CD14-positive monocyte (primary cell): ENCODE results near the gene PRDX5. TPM values are rescaled to one million over a fixed set of nuclear protein-coding genes. Genes with fewer than 3 reads are reported as not detected.
A peak's percentile ranks its signal among the peaks of the same experiment; 100 is the strongest.

Source experiments
- DNase-seq, 3 donors: peaks; one replicate each; pipeline ENCODE4 v3.0.0-alpha.2; 2011 to 2022
- H2AFZ ChIP-seq: 2 replicates; pipeline ENCODE4 v1.6.0; 2012; ENCODE audit warnings: mild to moderate bottlenecking, low read depth, low read length, inconsistent platforms; ENCODE audit not compliant: insufficient read depth, poor library complexity, severe bottlenecking
- H3K27ac ChIP-seq, 2 donors: 1 replicate in 1 of 2; 2 replicates in 1 of 2; pipeline ENCODE4 v1.5.1; 2012 to 2013; ENCODE audit warnings: low read length in 2 of 2, control low read depth in 1 of 2, inconsistent platforms in 1 of 2, low read depth in 1 of 2, mild to moderate bottlenecking in 1 of 2
- H3K27me3 ChIP-seq, 2 donors: one replicate each; pipeline versions ENCODE4 v1.6.0 to v1.6.1; 2011 to 2013; ENCODE audit warnings: low read length in 2 of 2; ENCODE audit not compliant: control insufficient read depth in 2 of 2, insufficient read depth in 2 of 2
- H3K36me3 ChIP-seq, 2 donors: replicated peaks in 1 of 2; 1 replicate in 1 of 2; 2 replicates in 1 of 2; pipeline versions ENCODE4 v1.5.1 to v1.6.1; 2012 to 2013; ENCODE audit warnings: low read length in 2 of 2, control low read depth in 1 of 2, inconsistent platforms in 1 of 2, mild to moderate bottlenecking in 1 of 2; ENCODE audit not compliant: insufficient read depth in 2 of 2, control insufficient read depth in 1 of 2
- H3K4me1 ChIP-seq, 2 donors: 1 replicate in 1 of 2; 2 replicates in 1 of 2; pipeline versions ENCODE4 v1.5.1 to v1.6.1; 2012 to 2013; ENCODE audit warnings: low read length in 2 of 2, control low read depth in 1 of 2, inconsistent platforms in 1 of 2, mild to moderate bottlenecking in 1 of 2, moderate library complexity in 1 of 2; ENCODE audit not compliant: insufficient read depth in 2 of 2, control insufficient read depth in 1 of 2
- H3K4me2 ChIP-seq: replicated peaks from 2 replicates; pipeline ENCODE3; 2012; ENCODE audit warnings: low read length, moderate library complexity, mild to moderate bottlenecking; ENCODE audit not compliant: poor library complexity, severe bottlenecking; ENCODE audit errors: extremely low read depth
- H3K4me3 ChIP-seq, 3 experiments: fragments of 200-600 bp in 1 of 3; sonication (generic) in 1 of 3; replicated peaks in 1 of 3; 1 replicate in 2 of 3; 2 replicates in 1 of 3; pipeline ENCODE4 v1.5.1; 2011 to 2013; ENCODE audit warnings: low read length in 3 of 3, mild to moderate bottlenecking in 3 of 3, control low read depth in 2 of 3, low read depth in 2 of 3, inconsistent platforms in 1 of 3, moderate library complexity in 1 of 3
- H3K79me2 ChIP-seq: 2 replicates; pipeline ENCODE4 v1.6.0; 2012; ENCODE audit warnings: mild to moderate bottlenecking, control low read depth, inconsistent platforms, low read length, moderate library complexity; ENCODE audit not compliant: insufficient read depth
- H3K9ac ChIP-seq: 2 replicates; pipeline ENCODE4 v1.6.0; 2017; ENCODE audit warnings: low read length, mild to moderate bottlenecking; ENCODE audit not compliant: insufficient read depth, poor library complexity, severe bottlenecking
- H3K9me3 ChIP-seq, 2 donors: replicated peaks in 1 of 2; 1 replicate in 1 of 2; 2 replicates in 1 of 2; pipeline versions ENCODE4 v1.5.1 to v1.6.1; 2012 to 2013; ENCODE audit warnings: low read length in 2 of 2, control low read depth in 1 of 2; ENCODE audit not compliant: control insufficient read depth in 1 of 2, insufficient read depth in 1 of 2
- H4K20me1 ChIP-seq: 2 replicates; pipeline ENCODE4 v1.6.0; 2012; ENCODE audit warnings: mild to moderate bottlenecking, low read length, control low read depth, moderate library complexity; ENCODE audit not compliant: insufficient read depth
- H3K27ac Mint-ChIP-seq, 7 donors: one replicate each; pipeline ENCODE4 v1.8.0; 2020; ENCODE audit warnings: mild to moderate bottlenecking in 7 of 7, mixed read lengths in 7 of 7, moderate library complexity in 6 of 7, inconsistent platforms in 2 of 7
- H3K27me3 Mint-ChIP-seq, 3 donors: one replicate each; pipeline ENCODE4 v1.8.0; 2021 to 2022; ENCODE audit warnings: low read depth in 3 of 3, mild to moderate bottlenecking in 3 of 3, mixed read lengths in 3 of 3, moderate library complexity in 3 of 3, inconsistent platforms in 1 of 3
- H3K36me3 Mint-ChIP-seq, 2 donors: one replicate each; pipeline ENCODE4 v1.8.0; 2020; ENCODE audit warnings: mixed read lengths in 2 of 2, inconsistent platforms in 1 of 2, mild to moderate bottlenecking in 1 of 2
- H3K4me1 Mint-ChIP-seq: one replicate; pipeline ENCODE4 v1.8.0; 2020; ENCODE audit warnings: mild to moderate bottlenecking, mixed read lengths
- H3K4me3 Mint-ChIP-seq, 2 donors: one replicate each; pipeline ENCODE4 v1.8.0; 2020; ENCODE audit warnings: mild to moderate bottlenecking in 2 of 2, mixed read lengths in 2 of 2, moderate library complexity in 1 of 2
- H3K9me3 Mint-ChIP-seq, 7 donors: one replicate each; pipeline ENCODE4 v1.8.0; 2020 to 2022; ENCODE audit warnings: mixed read lengths in 7 of 7, mild to moderate bottlenecking in 6 of 7, moderate library complexity in 6 of 7, inconsistent platforms in 2 of 7
- WGBS: methylation state at CpG from one replicate; pipeline ENCODE4 v1.1.5; 2013; ENCODE audit warnings: missing lambda C conversion rate; ENCODE audit not compliant: insufficient coverage; 5-methylcytosine and 5-hydroxymethylcytosine counted together
- intact Hi-C, 2 donors: fragments of 100-400 bp; cut with micrococcal nuclease; formaldehyde crosslinking; loops; one replicate each; pipeline versions ENCODE4 v1.15.0 to v1.15.1; 2023
- polyA plus RNA-seq, 3 donors: library from polyadenylated mRNA; depleted of rRNA in 1 of 3; unstranded in 2 of 3; stranded (reverse) in 1 of 3; fragments of 300-500 nt in 2 of 3; fragments of >200 nt in 1 of 3; fragmentation: Illumina TruSeq in 2 of 3; gene quantifications; 1 replicate in 2 of 3; 2 replicates in 1 of 3; pipeline ENCODE4 v1.2.3, GENCODE V29; 2012 to 2021
- TF ChIP-seq, protein P1 (sequence below): fragments of 200-600 bp; IDR thresholded peaks from one replicate; pipeline ENCODE4 v1.8.0; 2022; ENCODE audit warnings: antibody characterized with exemption, mild to moderate bottlenecking

The PRDX5 gene
- polyA plus RNA-seq, 3 donors, result 136 to 318 (median 286) TPM

DNA sequence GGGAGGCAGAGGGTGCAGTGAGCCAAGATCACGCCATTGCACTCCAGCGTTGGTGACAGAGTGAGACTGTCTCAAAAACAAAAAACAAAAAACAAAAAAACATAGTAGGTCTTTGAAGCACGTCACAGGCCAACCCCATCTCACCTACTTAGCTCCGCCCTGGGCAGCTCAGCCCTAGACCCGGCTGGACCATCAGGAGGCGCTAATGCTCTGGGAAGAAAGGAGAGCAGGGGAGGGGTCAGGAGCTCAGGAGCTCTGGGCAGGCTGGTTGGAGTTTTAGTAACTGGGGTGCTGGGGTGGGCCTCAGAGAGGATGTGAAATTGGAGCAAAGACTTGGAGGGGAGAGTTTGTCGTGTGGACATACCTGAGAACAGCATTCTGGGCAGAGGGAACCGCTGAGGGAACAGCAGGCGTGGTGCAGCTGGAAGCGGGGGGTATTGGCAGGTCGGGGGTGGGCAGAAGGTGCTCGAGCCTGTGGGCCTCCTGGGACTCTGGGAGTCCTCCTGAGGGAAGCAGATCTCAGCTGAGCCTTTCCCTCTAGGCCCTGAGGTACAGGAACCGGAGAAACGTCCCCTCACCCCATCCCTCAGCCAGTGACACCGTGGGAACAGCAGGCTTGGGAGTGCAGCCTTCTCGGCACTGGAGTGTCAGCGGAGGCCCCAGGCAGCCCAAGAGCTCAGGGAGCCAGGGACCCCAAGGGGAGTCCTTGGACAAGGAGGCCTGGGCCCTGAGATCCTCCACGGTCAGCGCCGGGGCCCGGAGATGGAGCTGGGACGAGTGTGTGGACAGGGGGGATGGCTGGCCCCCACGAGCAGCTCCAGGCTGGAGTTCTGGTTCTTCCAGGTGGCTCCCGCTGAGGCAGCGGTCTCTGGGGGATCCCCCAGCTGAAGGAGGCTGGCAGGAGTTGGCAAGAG lies 38.8 kb downstream of the PRDX5 start:
- Mint-ChIP-seq H3K4me1 (peaks cover 46% of the 10 kb centered on the region), H3K27ac (peak overlapping the region in 3 of 7 donors; percentile 9 to 57 (median 30)), H3K4me3 (no peak overlapping the region), H3K9me3 (no peaks in the 10 kb centered on the region), H3K36me3 (peaks cover 26 to 56% of the 10 kb centered on the region in 2 donors), H3K27me3 (no peaks in the 10 kb centered on the region)
- no peak for DNase-seq
- 90% methylated on average over 16 of the region's 25 CpGs for WGBS
- Histone ChIP-seq H3K9ac (no peak overlapping the region), H2AFZ (no peak overlapping the region), H3K79me2 (peaks cover 34% of the 10 kb centered on the region), H3K4me3 (no peak overlapping the region), H3K27ac (no peak overlapping the region), H3K36me3 (peaks cover 39 to 57% of the 10 kb centered on the region in 2 donors), H3K9me3 (no peaks in the 10 kb centered on the region), H3K4me2 (no peak overlapping the region), H4K20me1 (peaks cover 85% of the 10 kb centered on the region), H3K27me3 (no peaks in the 10 kb centered on the region), H3K4me1 (peaks cover 47 to 65% of the 10 kb centered on the region in 2 donors)
- intact Hi-C loops, result loop anchor here (5.0 kb wide), 1 partner anchor 39 kb away; the partner anchor contains the start of genes PRDX5 (in 2 of the 2) and TRMT112 (in 2 of the 2)
- TF ChIP-seq, protein P1, sequence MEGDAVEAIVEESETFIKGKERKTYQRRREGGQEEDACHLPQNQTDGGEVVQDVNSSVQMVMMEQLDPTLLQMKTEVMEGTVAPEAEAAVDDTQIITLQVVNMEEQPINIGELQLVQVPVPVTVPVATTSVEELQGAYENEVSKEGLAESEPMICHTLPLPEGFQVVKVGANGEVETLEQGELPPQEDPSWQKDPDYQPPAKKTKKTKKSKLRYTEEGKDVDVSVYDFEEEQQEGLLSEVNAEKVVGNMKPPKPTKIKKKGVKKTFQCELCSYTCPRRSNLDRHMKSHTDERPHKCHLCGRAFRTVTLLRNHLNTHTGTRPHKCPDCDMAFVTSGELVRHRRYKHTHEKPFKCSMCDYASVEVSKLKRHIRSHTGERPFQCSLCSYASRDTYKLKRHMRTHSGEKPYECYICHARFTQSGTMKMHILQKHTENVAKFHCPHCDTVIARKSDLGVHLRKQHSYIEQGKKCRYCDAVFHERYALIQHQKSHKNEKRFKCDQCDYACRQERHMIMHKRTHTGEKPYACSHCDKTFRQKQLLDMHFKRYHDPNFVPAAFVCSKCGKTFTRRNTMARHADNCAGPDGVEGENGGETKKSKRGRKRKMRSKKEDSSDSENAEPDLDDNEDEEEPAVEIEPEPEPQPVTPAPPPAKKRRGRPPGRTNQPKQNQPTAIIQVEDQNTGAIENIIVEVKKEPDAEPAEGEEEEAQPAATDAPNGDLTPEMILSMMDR, result peak; percentile 19

DNA sequence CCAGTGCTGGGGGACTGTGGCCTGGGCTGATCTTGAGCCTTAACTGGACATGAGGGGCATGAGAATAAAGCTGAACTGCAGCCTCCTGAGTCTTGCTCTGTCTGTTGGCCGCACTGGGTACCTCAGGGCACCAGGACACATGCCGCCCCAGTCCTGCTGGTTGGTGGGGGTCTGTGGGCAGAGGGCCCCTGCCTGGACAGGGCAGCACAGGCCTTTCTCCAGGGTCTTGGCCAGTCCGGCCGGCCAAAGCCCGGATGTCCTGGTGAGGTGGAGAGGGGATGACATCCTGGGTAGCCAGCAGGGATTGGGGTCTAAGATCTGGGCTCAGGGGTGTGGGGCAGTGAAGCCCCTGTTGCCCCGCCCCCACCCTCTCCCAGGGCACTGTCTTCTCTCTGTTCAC lies 39.5 kb downstream of the PRDX5 start:
- Histone ChIP-seq H3K36me3 (peaks cover 39 to 57% of the 10 kb centered on the region in 2 donors), H3K9ac (no peak overlapping the region), H3K4me1 (peaks cover 47 to 65% of the 10 kb centered on the region in 2 donors), H3K4me2 (no peak overlapping the region), H4K20me1 (peaks cover 78% of the 10 kb centered on the region), H3K27ac (no peak overlapping the region), H3K79me2 (peaks cover 41% of the 10 kb centered on the region), H2AFZ (no peak overlapping the region), H3K27me3 (no peaks in the 10 kb centered on the region), H3K9me3 (no peaks in the 10 kb centered on the region), H3K4me3 (no peak overlapping the region)
- Mint-ChIP-seq H3K4me3 (no peak overlapping the region), H3K9me3 (no peaks in the 10 kb centered on the region), H3K27me3 (no peaks in the 10 kb centered on the region), H3K27ac (peak overlapping the region in 3 of 7 donors; percentile 68 to 78 (median 75)), H3K4me1 (peaks cover 51% of the 10 kb centered on the region), H3K36me3 (peaks cover 29 to 58% of the 10 kb centered on the region in 2 donors)
- 100% methylated on average over 2 of the region's 6 CpGs for WGBS
- TF ChIP-seq, protein P1, result no peak
- intact Hi-C loops, result loop anchor here (5.0 kb wide), 1 partner anchor 40 kb away; the partner anchor contains the start of genes PRDX5 (in 2 of the 2) and TRMT112 (in 2 of the 2)
- no peak for DNase-seq
